ENCODE results near the gene NAA35. TPM values are rescaled to one million over a fixed set of nuclear protein-coding genes. Genes with fewer than 3 reads are reported as not detected.

Gene NAA35
- total RNA-seq, 4 donors from 2014 or later, result 17.2 to 25.8 (median 18.1) TPM

GRCh38 chr9:85904975-85905374 is 36.0 kb upstream of the NAA35 start:
- TF ChIP-seq CTCF (IDR thresholded peaks at IDR 0.05; ENCODE audit: low read depth), result no peak

GRCh38 chr9:85905957-85906356 is 35.0 kb upstream of the NAA35 start:
- TF ChIP-seq CTCF (IDR thresholded peaks at IDR 0.05; ENCODE audit: low read depth), result no peak

- TF ChIP-seq CTCF (IDR thresholded peaks at IDR 0.05; ENCODE audit: low read depth), result no peak
These were observed 31.6 kb upstream of the NAA35 start for GRCh38 chr9:85909390-85909789.

GRCh38 chr9:85914108-85914507 is 26.8 kb upstream of the NAA35 start:
- no peak for TF ChIP-seq CTCF (IDR thresholded peaks at IDR 0.05; ENCODE audit: low read depth)

- TF ChIP-seq CTCF (IDR thresholded peaks at IDR 0.05; ENCODE audit: low read depth), result no peak
These were observed 23.2 kb upstream of the NAA35 start for GRCh38 chr9:85917756-85918155.

GRCh38 chr9:85925493-85925892 is 15.5 kb upstream of the NAA35 start:
- TF ChIP-seq CTCF (IDR thresholded peaks at IDR 0.05; ENCODE audit: low read depth), result no peak

GRCh38 chr9:85927076-85927475 is 13.9 kb upstream of the NAA35 start:
- TF ChIP-seq CTCF (IDR thresholded peaks at IDR 0.05; ENCODE audit: low read depth), result no peak

All from subcutaneous adipose tissue (tissue), 4 donors.